GM12878 (cell line): ENCODE results near the gene YAE1.

ENCODE experiments used
- CHD4 ChIP-seq: fragments of 200-600 bp; sonication (generic); IDR thresholded peaks from 2 replicates; pipeline ENCODE4 v1.6.1; 2016; ENCODE audit warnings: mild to moderate bottlenecking
- CTCF ChIP-seq, 3 experiments: IDR thresholded peaks in 2 of 3; conservative IDR thresholded peaks in 1 of 3; 2 replicates each; pipeline ENCODE4 v1.5.1; 2011; ENCODE audit warnings: low read depth in 3 of 3, low read length in 3 of 3, mild to moderate bottlenecking in 3 of 3, control low read depth in 2 of 3, moderate library complexity in 2 of 3, inconsistent platforms in 1 of 3, mixed read lengths in 1 of 3; ENCODE audit not compliant: control insufficient read depth in 2 of 3, insufficient read depth in 1 of 3; ENCODE audit errors: extremely low read depth in 1 of 3
- EZH2 ChIP-seq: IDR thresholded peaks from 2 replicates; pipeline ENCODE4 v1.6.1; 2012; ENCODE audit warnings: low read depth, mild to moderate bottlenecking, control low read depth, inconsistent platforms, low read length, borderline replicate concordance; ENCODE audit not compliant: control insufficient read depth
- NR2C2 ChIP-seq: IDR thresholded peaks from 2 replicates; pipeline ENCODE4 v1.6.1; 2011; ENCODE audit warnings: borderline replicate concordance, low read depth; ENCODE audit not compliant: control insufficient read depth, insufficient read length
- PAX5 ChIP-seq: IDR thresholded peaks from 2 replicates; pipeline ENCODE4 v1.6.1; 2011; ENCODE audit warnings: low read depth, low read length, borderline replicate concordance
- POLR2A ChIP-seq: IDR thresholded peaks from 2 replicates; pipeline ENCODE4 v1.6.1; 2011; ENCODE audit warnings: low read depth, mild to moderate bottlenecking, low read length
- POU2F2 ChIP-seq: IDR thresholded peaks from 3 replicates; pipeline ENCODE4 v1.6.1; 2011; ENCODE audit warnings: low read depth, mild to moderate bottlenecking, low read length, borderline replicate concordance
- REST ChIP-seq: IDR thresholded peaks from 2 replicates; pipeline ENCODE4 v1.6.1; 2012; ENCODE audit warnings: mild to moderate bottlenecking, low read depth, low read length
- YBX1 ChIP-seq: fragments of 450-650 bp; IDR thresholded peaks from 2 replicates; pipeline ENCODE4 v1.6.1; 2016; ENCODE audit warnings: antibody characterized with exemption
- YY1 ChIP-seq: IDR thresholded peaks from 2 replicates; pipeline ENCODE4 v1.6.1; 2011; ENCODE audit warnings: low read depth, mild to moderate bottlenecking, low read length
- ZBED1 ChIP-seq: IDR thresholded peaks from 2 replicates; pipeline ENCODE4 v1.6.1; 2016; ENCODE audit warnings: borderline replicate concordance
- TF ChIP-seq, protein P1 (sequence below): fragments of 450-650 bp; formaldehyde crosslinking; IDR thresholded peaks from 2 replicates; pipeline ENCODE4 v1.4.0; 2022; ENCODE audit warnings: mild to moderate bottlenecking, moderate library complexity

- no peak for TF ChIP-seq POLR2A
- no peak for TF ChIP-seq ZBED1
- no peak for TF ChIP-seq REST
- TF ChIP-seq EZH2: no peak
- TF ChIP-seq YBX1: no peak
- no peak for TF ChIP-seq YY1
- TF ChIP-seq, protein P1, sequence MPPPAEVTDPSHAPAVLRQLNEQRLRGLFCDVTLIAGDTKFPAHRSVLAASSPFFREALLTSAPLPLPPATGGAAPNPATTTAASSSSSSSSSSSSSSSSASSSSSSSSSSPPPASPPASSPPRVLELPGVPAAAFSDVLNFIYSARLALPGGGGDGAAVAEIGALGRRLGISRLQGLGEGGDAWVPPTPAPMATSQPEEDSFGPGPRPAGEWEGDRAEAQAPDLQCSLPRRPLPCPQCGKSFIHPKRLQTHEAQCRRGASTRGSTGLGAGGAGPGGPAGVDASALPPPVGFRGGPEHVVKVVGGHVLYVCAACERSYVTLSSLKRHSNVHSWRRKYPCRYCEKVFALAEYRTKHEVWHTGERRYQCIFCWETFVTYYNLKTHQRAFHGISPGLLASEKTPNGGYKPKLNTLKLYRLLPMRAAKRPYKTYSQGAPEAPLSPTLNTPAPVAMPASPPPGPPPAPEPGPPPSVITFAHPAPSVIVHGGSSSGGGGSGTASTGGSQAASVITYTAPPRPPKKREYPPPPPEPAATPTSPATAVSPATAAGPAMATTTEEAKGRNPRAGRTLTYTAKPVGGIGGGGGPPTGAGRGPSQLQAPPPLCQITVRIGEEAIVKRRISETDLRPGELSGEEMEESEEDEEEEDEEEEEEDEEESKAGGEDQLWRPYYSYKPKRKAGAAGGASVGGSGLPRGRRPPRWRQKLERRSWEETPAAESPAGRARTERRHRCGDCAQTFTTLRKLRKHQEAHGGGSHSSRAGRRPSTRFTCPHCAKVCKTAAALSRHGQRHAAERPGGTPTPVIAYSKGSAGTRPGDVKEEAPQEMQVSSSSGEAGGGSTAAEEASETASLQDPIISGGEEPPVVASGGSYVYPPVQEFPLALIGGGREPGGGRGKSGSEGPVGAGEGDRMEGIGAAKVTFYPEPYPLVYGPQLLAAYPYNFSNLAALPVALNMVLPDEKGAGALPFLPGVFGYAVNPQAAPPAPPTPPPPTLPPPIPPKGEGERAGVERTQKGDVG (CRISPR knock-in tag): no peak
- no peak for TF ChIP-seq NR2C2
- no peak for TF ChIP-seq CHD4
- TF ChIP-seq CTCF (IDR thresholded peaks at IDR 0.05 in 2 of 3, conservative IDR thresholded peaks at IDR 0.05 in 1 of 3; ENCODE audit: control insufficient read depth in 2 of 3, extremely low read depth in 1 of 3, insufficient read depth in 1 of 3, low read depth in 3 of 3, low read length in 3 of 3): no peak
- no peak for TF ChIP-seq POU2F2
- no peak for TF ChIP-seq PAX5
Observed at GRCh38 chr7:39603924-39604323, 37.7 kb downstream of the YAE1 start.
